PC-3 (cell line): ENCODE data around the gene UBTD1. TPM values are rescaled to one million over a fixed set of nuclear protein-coding genes. Genes with fewer than 3 reads are reported as not detected.
"Not testable (repeated sequence)": the region's sequence is repeated elsewhere in the genome, so short reads cannot be mapped to it uniquely, and the experiment has no call there.

Experiments
- ATAC-seq: fragments of 200-7000 bp; cut with Tn5 transposase; 2 replicates; pipeline ENCODE4 v1.9.1; 2020; ENCODE audit warnings: mild to moderate bottlenecking, moderate library complexity
- BruUV-seq: library from RNA; stranded (reverse); fragments of 400-500 nt; replicated peaks from 2 replicates; lab custom pipeline; 2021; lab: Mats Ljungman, UMichigan
- CTCF ChIA-PET: fragments of 300-600 bp; sonication (Branson Sonifier 250); formaldehyde crosslinking; loops from one replicate; lab custom pipeline; 2022; ENCODE audit warnings: antibody characterized with exemption; lab: Charles Lee
- POLR2A ChIA-PET: fragments of 300-600 bp; sonication (Branson Sonifier 250); formaldehyde crosslinking; loops from one replicate; lab custom pipeline; 2022; ENCODE audit warnings: antibody characterized with exemption; ENCODE audit not compliant: unreplicated experiment; lab: Charles Lee
- DNase-seq: peaks from one replicate; pipeline ENCODE4 v3.0.0-alpha.2; 2015
- H2AFZ ChIP-seq: fragments of 300-600 bp; sonication (generic); 2 replicates; pipeline ENCODE4 v1.6.0; 2016; ENCODE audit warnings: antibody characterized with exemption, low read length
- H3F3A ChIP-seq: fragments of 300-600 bp; sonication (generic); one replicate; pipeline ENCODE4 v1.6.0; 2017; ENCODE audit warnings: antibody characterized with exemption, low read length, control low read depth, mild to moderate bottlenecking; ENCODE audit not compliant: unreplicated experiment
- H3K27ac ChIP-seq: fragments of 300-600 bp; sonication (generic); 2 replicates; pipeline ENCODE4 v1.5.1; 2016; ENCODE audit warnings: mild to moderate bottlenecking, low read length
- H3K27me3 ChIP-seq: fragments of 300-600 bp; sonication (generic); 2 replicates; pipeline ENCODE4 v1.6.1; 2016; ENCODE audit warnings: low read length, mixed read lengths
- H3K36me3 ChIP-seq: fragments of 300-600 bp; sonication (generic); 2 replicates; pipeline ENCODE4 v1.6.1; 2016; ENCODE audit warnings: low read depth, mixed run types, low read length, mixed read lengths
- H3K4me1 ChIP-seq: fragments of 300-600 bp; sonication (generic); 2 replicates; pipeline ENCODE4 v1.5.1; 2016; ENCODE audit warnings: low read length; ENCODE audit not compliant: insufficient read depth
- H3K4me2 ChIP-seq: fragments of 300-600 bp; sonication (generic); 2 replicates; pipeline ENCODE4 v1.6.0; 2016; ENCODE audit warnings: low read length
- H3K4me3 ChIP-seq: fragments of 300-600 bp; sonication (generic); 2 replicates; pipeline ENCODE4 v1.5.1; 2016; ENCODE audit warnings: mild to moderate bottlenecking, low read length, mixed read lengths
- H3K79me2 ChIP-seq: fragments of 300-600 bp; sonication (generic); 2 replicates; pipeline ENCODE4 v1.6.1; 2017; ENCODE audit warnings: low read length, mixed read lengths
- H3K9ac ChIP-seq: fragments of 300-600 bp; sonication (generic); 2 replicates; pipeline ENCODE4 v1.6.0; 2016; ENCODE audit warnings: mild to moderate bottlenecking, low read length
- H3K9me2 ChIP-seq: fragments of 300-600 bp; sonication (generic); replicated peaks from 2 replicates; pipeline ENCODE4 v1.6.1; 2016; ENCODE audit warnings: mixed run types, low read length, mixed read lengths
- H3K9me3 ChIP-seq: fragments of 300-600 bp; sonication (generic); 2 replicates; pipeline ENCODE4 v1.6.1; 2016; ENCODE audit warnings: low read length, mixed read lengths
- H4K20me1 ChIP-seq: fragments of 300-600 bp; sonication (generic); 2 replicates; pipeline ENCODE4 v1.6.1; 2016; ENCODE audit warnings: low read length, mixed read lengths
- CTCF ChIP-seq: fragments of 300-600 bp; sonication (generic); conservative IDR thresholded peaks from 2 replicates; pipeline ENCODE4 v1.5.1; 2017; ENCODE audit warnings: antibody characterized with exemption, low read depth, mild to moderate bottlenecking, low read length
- EZH2 ChIP-seq: fragments of 300-600 bp; sonication (generic); IDR thresholded peaks from one replicate; pipeline ENCODE4 v1.6.1; 2017; ENCODE audit warnings: antibody characterized with exemption, mild to moderate bottlenecking, low read length; ENCODE audit not compliant: unreplicated experiment
- EZH2phosphoT487 ChIP-seq: fragments of 300-600 bp; sonication (generic); IDR thresholded peaks from 2 replicates; pipeline ENCODE4 v1.6.1; 2018; ENCODE audit warnings: mild to moderate bottlenecking, antibody characterized with exemption, low read length, borderline replicate concordance
- intact Hi-C: fragments of 100-400 bp; cut with micrococcal nuclease; formaldehyde crosslinking; loops from 2 replicates; pipeline ENCODE4 v1.9.0; 2023
- total RNA-seq: library from RNA; depleted of rRNA; stranded (reverse); fragments of >200 nt; gene quantifications from 2 replicates; pipeline ENCODE4 v1.2.3, GENCODE V29; 2014

Gene UBTD1
- total RNA-seq, 1 experiment from 2014 or later = 18.5 TPM

- peaks cover 7% of the 10 kb centered on the region for H3K4me1 ChIP-seq
- no peaks in the 10 kb centered on the region for H3F3A ChIP-seq
- no peak overlapping the region for H2AFZ ChIP-seq
- POLR2A ChIA-PET = no interaction called here
- no peaks in the 10 kb centered on the region for H4K20me1 ChIP-seq
- intact Hi-C loops = loop anchor here (10.0 kb wide), 1 partner anchor 64 kb away; no protein-coding TSS in a partner anchor
- H3K36me3 ChIP-seq = no peaks in the 10 kb centered on the region
- no TSS peak for BruUV-seq
- no peaks in the 10 kb centered on the region for H3K9me2 ChIP-seq
- no peak overlapping the region for H3K9ac ChIP-seq
- DNase-seq = no peak
- no peaks in the 10 kb centered on the region for H3K9me3 ChIP-seq
- no peaks in the 10 kb centered on the region for H3K79me2 ChIP-seq
- no peak for ATAC-seq
- no peak overlapping the region for H3K4me2 ChIP-seq
- H3K27me3 ChIP-seq = no peaks in the 10 kb centered on the region
- no peak overlapping the region for H3K4me3 ChIP-seq
- no peak for TF ChIP-seq EZH2phosphoT487
- CTCF ChIA-PET = no interaction called here
- H3K27ac ChIP-seq = no peak overlapping the region
These were observed 51.8 kb downstream of the UBTD1 start for GRCh38 chr10:97550336-97551149.

- Histone ChIP-seq H3K9me3 (no peaks in the 10 kb centered on the region), H4K20me1 (no peaks in the 10 kb centered on the region), H2AFZ (no peak overlapping the region), H3K4me2 (no peak overlapping the region), H3K9ac (no peak overlapping the region), H3F3A (no peaks in the 10 kb centered on the region), H3K27me3 (no peaks in the 10 kb centered on the region), H3K27ac (no peak overlapping the region), H3K4me1 (peaks cover 7% of the 10 kb centered on the region), H3K9me2 (no peaks in the 10 kb centered on the region), H3K4me3 (no peak overlapping the region), H3K36me3 (no peaks in the 10 kb centered on the region), H3K79me2 (no peaks in the 10 kb centered on the region)
- POLR2A ChIA-PET = no interaction called here
- CTCF ChIA-PET = no interaction called here
- DNase-seq (no peak), ATAC-seq (no peak)
- TF ChIP-seq EZH2phosphoT487 = no peak
- no peak for TF ChIP-seq CTCF
- no peak for TF ChIP-seq EZH2
- intact Hi-C loops = loop anchor here (10.0 kb wide), 1 partner anchor 64 kb away; no protein-coding TSS in a partner anchor
- no TSS peak for BruUV-seq
These were observed 52.5 kb downstream of the UBTD1 start for GRCh38 chr10:97551271-97551670.

- intact Hi-C loops = loop anchor here (1.0 to 10.0 kb wide), 2 partner anchors 61 to 90 kb away; no protein-coding TSS in a partner anchor
- Histone ChIP-seq H3K9me2 (no peaks in the 10 kb centered on the region), H3K4me3 (no peak overlapping the region), H3F3A (no peaks in the 10 kb centered on the region), H3K79me2 (no peaks in the 10 kb centered on the region), H3K36me3 (no peaks in the 10 kb centered on the region), H4K20me1 (no peaks in the 10 kb centered on the region), H3K9me3 (no peaks in the 10 kb centered on the region), H3K27ac (no peak overlapping the region), H3K9ac (no peak overlapping the region), H3K27me3 (no peaks in the 10 kb centered on the region), H3K4me2 (no peak overlapping the region), H3K4me1 (peaks cover 7% of the 10 kb centered on the region), H2AFZ (peak overlapping the region; percentile 25; the same call in 1 of the 2 replicates)
- BruUV-seq = no TSS peak
- DNase-seq (peak; percentile 71), ATAC-seq (peak; percentile 99)
- ChIA-PET POLR2A (no interaction called here), CTCF (interaction anchor here (1.3 to 1.4 kb wide), 2 partner anchors 19 to 35 kb away, joined by 3 to 4 read pairs; no protein-coding TSS in a partner anchor)
- TF ChIP-seq EZH2 (no peak), CTCF (peak; percentile 76)
These were observed 54.9 kb downstream of the UBTD1 start for GRCh38 chr10:97553575-97554031.

GRCh38 chr10:97554336-97554735 lies 55.6 kb downstream of the UBTD1 start:
- H2AFZ ChIP-seq, H4K20me1 ChIP-seq, BruUV-seq, H3K4me3 ChIP-seq, DNase-seq, H3K27me3 ChIP-seq, H3K79me2 ChIP-seq, H3K36me3 ChIP-seq, POLR2A ChIA-PET, H3K9me3 ChIP-seq, H3F3A ChIP-seq, H3K9ac ChIP-seq, ATAC-seq, H3K9me2 ChIP-seq, H3K27ac ChIP-seq, H3K4me1 ChIP-seq, H3K4me2 ChIP-seq: not testable (repeated sequence)
- intact Hi-C loops = loop anchor here (10.0 kb wide), 1 partner anchor 60 kb away; no protein-coding TSS in a partner anchor
- CTCF ChIA-PET = interaction anchor here (1.3 to 1.4 kb wide), 2 partner anchors 20 to 36 kb away, joined by 3 to 4 read pairs; no protein-coding TSS in a partner anchor

GRCh38 chr10:97555541-97555940 lies 56.8 kb downstream of the UBTD1 start:
- H3K9ac ChIP-seq, CTCF ChIA-PET, BruUV-seq: not testable (repeated sequence)

More at GRCh38 chr10:97555541-97555940, 56.8 kb downstream of the UBTD1 start:
- DNase-seq, H3K27me3 ChIP-seq, ATAC-seq, H3K4me1 ChIP-seq, H4K20me1 ChIP-seq, H3K4me3 ChIP-seq, H3K4me2 ChIP-seq, H3F3A ChIP-seq, H3K36me3 ChIP-seq, POLR2A ChIA-PET, H3K79me2 ChIP-seq, H3K27ac ChIP-seq, H3K9me3 ChIP-seq, H3K9me2 ChIP-seq, H2AFZ ChIP-seq: not testable (repeated sequence)
- intact Hi-C loops = loop anchor here (10.0 kb wide), 1 partner anchor 59 kb away; no protein-coding TSS in a partner anchor
